Keratinocyte (primary cell): Measurements from ENCODE around the gene BEGAIN. TPM values are rescaled to one million over a fixed set of nuclear protein-coding genes. Genes with fewer than 3 reads are reported as not detected.

Experiments used
- DNase-seq: peaks from one replicate; pipeline ENCODE4 v3.0.0-alpha.2; 2011; ENCODE audit warnings: low read depth, missing footprints, low spot score
- FAIRE-seq: peaks from 2 replicates; lab custom pipeline; 2011; peaks lifted over from hg19 to GRCh38; lab: Jason Lieb, UNC
- H2AFZ ChIP-seq: 2 replicates; pipeline ENCODE4 v1.6.0; 2012; ENCODE audit warnings: low read length, control low read depth, inconsistent platforms; ENCODE audit not compliant: control insufficient read depth
- H3K27ac ChIP-seq: 2 replicates; pipeline ENCODE4 v1.5.1; 2011; ENCODE audit warnings: low read length; ENCODE audit not compliant: control insufficient read depth, insufficient read depth
- H3K27me3 ChIP-seq: 3 replicates; pipeline ENCODE4 v1.6.0; 2011; ENCODE audit warnings: low read length; ENCODE audit not compliant: control insufficient read depth, insufficient read depth; ENCODE audit errors: extremely low read depth
- H3K36me3 ChIP-seq, 2 experiments: 2 replicates in 1 of 2; 3 replicates in 1 of 2; pipeline ENCODE4 v1.5.1; 2011; ENCODE audit warnings: low read length in 2 of 2, mild to moderate bottlenecking in 1 of 2; ENCODE audit not compliant: control insufficient read depth in 2 of 2, insufficient read depth in 2 of 2; ENCODE audit errors: extremely low read depth in 1 of 2
- H3K4me1 ChIP-seq: 3 replicates; pipeline ENCODE4 v1.5.1; 2011; ENCODE audit warnings: low read length; ENCODE audit not compliant: control insufficient read depth, insufficient read depth; ENCODE audit errors: extremely low read depth
- H3K4me2 ChIP-seq: 3 replicates; pipeline ENCODE4 v1.6.0; 2011; ENCODE audit warnings: low read depth, low read length; ENCODE audit not compliant: control insufficient read depth, insufficient read depth; ENCODE audit errors: extremely low read depth
- H3K4me3 ChIP-seq, 3 experiments: fragments of 200-600 bp in 1 of 3; sonication (generic) in 1 of 3; 2 replicates in 2 of 3; 3 replicates in 1 of 3; pipeline ENCODE4 v1.5.1; 2011 to 2016; ENCODE audit warnings: low read length in 3 of 3, mild to moderate bottlenecking in 3 of 3, control low read depth in 2 of 3, inconsistent platforms in 1 of 3, low read depth in 1 of 3, mixed read lengths in 1 of 3, mixed run types in 1 of 3, moderate library complexity in 1 of 3; ENCODE audit not compliant: control insufficient read depth in 2 of 3, insufficient read depth in 2 of 3; ENCODE audit errors: extremely low read depth in 1 of 3
- H3K79me2 ChIP-seq: 2 replicates; pipeline ENCODE4 v1.6.0; 2012; ENCODE audit warnings: low read length; ENCODE audit not compliant: control insufficient read depth, insufficient read depth
- H3K9ac ChIP-seq: 3 replicates; pipeline ENCODE4 v1.6.0; 2011; ENCODE audit warnings: low read length; ENCODE audit not compliant: control insufficient read depth, insufficient read depth; ENCODE audit errors: extremely low read depth
- H3K9me1 ChIP-seq: 3 replicates; pipeline ENCODE4 v1.6.0; 2011; ENCODE audit warnings: low read length; ENCODE audit not compliant: control insufficient read depth, insufficient read depth; ENCODE audit errors: extremely low read depth
- H3K9me3 ChIP-seq: 2 replicates; pipeline ENCODE4 v1.5.1; 2012; ENCODE audit warnings: low read depth, low read length; ENCODE audit not compliant: control insufficient read depth
- H4K20me1 ChIP-seq: 3 replicates; pipeline ENCODE4 v1.6.0; 2011; ENCODE audit warnings: low read length; ENCODE audit not compliant: control insufficient read depth, insufficient read depth; ENCODE audit errors: extremely low read depth
- CTCF ChIP-seq, 3 experiments: IDR thresholded peaks in 1 of 3; conservative IDR thresholded peaks in 1 of 3; optimal IDR thresholded peaks in 1 of 3; 2 replicates in 2 of 3; 3 replicates in 1 of 3; pipeline versions ENCODE3 to v1.5.1; 2011; ENCODE audit warnings: low read length in 3 of 3, mild to moderate bottlenecking in 3 of 3, moderate library complexity in 2 of 3, control low read depth in 1 of 3, inconsistent platforms in 1 of 3; ENCODE audit not compliant: insufficient read depth in 2 of 3; ENCODE audit errors: extremely low read depth in 1 of 3
- EZH2 ChIP-seq: IDR thresholded peaks from one replicate; pipeline ENCODE4 v1.6.1; 2012; ENCODE audit warnings: inconsistent platforms, mild to moderate bottlenecking, low read length, moderate library complexity
- dilution Hi-C: fragments of 300-500 bp; cut with MboI; formaldehyde crosslinking; loops from one replicate; pipeline ENCODE4 v1.7.0; 2020; ENCODE audit warnings: low sequenced_read_pairs; ENCODE audit not compliant: extremely low pct_ligation_motif_present
- polyA plus RNA-seq, 5 experiments: library from polyadenylated mRNA; depleted of rRNA in 3 of 5; stranded (reverse) in 3 of 5; stranded (forward) in 1 of 5; unstranded in 1 of 5; fragments of >200 nt; gene quantifications; 1 replicate in 1 of 5; 2 replicates in 3 of 5; 3 replicates in 1 of 5; pipeline versions ENCODE4 v1.2.1 to v1.2.3, GENCODE V29; 2011 to 2012; ENCODE audit warnings: missing spikeins in 2 of 5, low read depth in 1 of 5, low replicate concordance in 1 of 5

Gene BEGAIN
- polyA plus RNA-seq, 1 donor (not counting 4 experiments of a cell fraction or from before 2014, with no cell fraction given) = 0.25 TPM

- FAIRE-seq = no peak
- H3K27me3 ChIP-seq = peaks cover 40% of the 10 kb centered on the region
Observed at GRCh38 chr14:100572543-100572942, 14.7 kb downstream of the BEGAIN start.

GRCh38 chr14:100571837-100572236 is 15.4 kb downstream of the BEGAIN start:
- Histone ChIP-seq H3K36me3 (no peaks in the 10 kb centered on the region), H3K4me3 (no peak overlapping the region), H4K20me1 (no peaks in the 10 kb centered on the region), H3K79me2 (no peaks in the 10 kb centered on the region), H3K27ac (no peak overlapping the region), H2AFZ (no peak overlapping the region), H3K9me1 (no peaks in the 10 kb centered on the region), H3K27me3 (peaks cover 45% of the 10 kb centered on the region), H3K9me3 (no peaks in the 10 kb centered on the region), H3K4me1 (no peaks in the 10 kb centered on the region), H3K4me2 (no peak overlapping the region), H3K9ac (no peak overlapping the region)
- no peak for DNase-seq
- FAIRE-seq = no peak
- TF ChIP-seq CTCF (optimal IDR thresholded peaks at IDR 0.05 in 1 of 3, IDR thresholded peaks at IDR 0.05 in 1 of 3, conservative IDR thresholded peaks at IDR 0.05 in 1 of 3; ENCODE audit: extremely low read depth in 1 of 3, insufficient read depth in 2 of 3, low read length in 3 of 3) (no peak), EZH2 (no peak)
- dilution Hi-C loops = no loop called here

More at GRCh38 chr14:100572543-100572942, 14.7 kb downstream of the BEGAIN start:
- no peak overlapping the region for H2AFZ ChIP-seq
- TF ChIP-seq CTCF (optimal IDR thresholded peaks at IDR 0.05 in 1 of 3, IDR thresholded peaks at IDR 0.05 in 1 of 3, conservative IDR thresholded peaks at IDR 0.05 in 1 of 3; ENCODE audit: extremely low read depth in 1 of 3, insufficient read depth in 2 of 3, low read length in 3 of 3) (no peak), EZH2 (no peak)
- H3K79me2 ChIP-seq = no peaks in the 10 kb centered on the region
- no peaks in the 10 kb centered on the region for H3K4me1 ChIP-seq
- H3K4me2 ChIP-seq = no peak overlapping the region
- no peaks in the 10 kb centered on the region for H3K9me3 ChIP-seq
- H3K27ac ChIP-seq = no peak overlapping the region
- H3K9me1 ChIP-seq = no peaks in the 10 kb centered on the region
- no peaks in the 10 kb centered on the region for H3K36me3 ChIP-seq
- dilution Hi-C loops = no loop called here
- H3K4me3 ChIP-seq = no peak overlapping the region
- no peaks in the 10 kb centered on the region for H4K20me1 ChIP-seq
- no peak for DNase-seq
- no peak overlapping the region for H3K9ac ChIP-seq
